ENCODE measurements around the gene POLR2I.
"Not testable (repeated sequence)": the region's sequence is repeated elsewhere in the genome, so short reads cannot be mapped to it uniquely, and the experiment has no call there.

POLR2I gene

DNA sequence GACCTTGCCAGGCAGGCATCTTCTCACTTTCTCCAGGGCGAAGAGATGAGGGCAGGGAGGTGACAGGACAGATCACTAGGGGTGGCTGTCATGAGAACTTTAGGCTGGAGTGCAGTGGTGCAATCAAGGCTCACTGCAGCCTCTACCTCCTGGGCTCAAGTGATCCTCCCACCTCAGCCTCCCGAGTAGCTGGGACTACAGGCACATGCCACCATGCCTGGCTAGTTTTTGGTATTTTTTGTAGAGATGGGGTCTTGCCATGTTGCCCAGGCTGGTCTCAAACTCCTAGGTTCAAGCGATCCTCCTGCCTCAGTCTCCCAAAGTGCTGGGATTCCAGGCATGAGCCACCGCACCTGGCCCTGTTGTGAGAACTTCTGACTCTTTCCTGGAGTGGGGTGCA is 20.2 kb upstream of the POLR2I start:
- in situ Hi-C loops (cut with MboI; ENCODE audit: low sequenced_read_pairs): not testable (repeated sequence)

DNA sequence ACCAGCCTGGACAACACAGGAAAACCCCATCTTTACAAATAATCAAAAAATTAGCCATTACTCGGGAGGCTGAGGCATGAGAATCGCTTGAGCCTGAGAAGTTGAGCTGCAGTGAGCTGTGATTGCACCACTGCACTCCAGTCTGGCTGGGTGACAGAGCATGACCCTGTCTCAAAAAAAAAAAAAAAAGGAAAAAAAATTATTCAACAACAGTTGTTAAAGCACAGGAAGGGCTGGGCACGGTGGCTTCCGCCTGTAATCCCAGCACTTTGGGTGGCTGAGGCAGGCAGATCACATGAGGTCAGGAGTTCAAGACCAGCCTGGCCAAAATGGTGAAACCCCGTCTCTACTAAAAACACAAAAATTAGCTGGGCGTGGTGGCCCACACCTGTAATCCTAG is 16.5 kb upstream of the POLR2I start:
- in situ Hi-C loops (cut with MboI; ENCODE audit: low sequenced_read_pairs): not testable (repeated sequence)

- in situ Hi-C loops (cut with MboI; ENCODE audit: low sequenced_read_pairs): loop anchor here (5.0 kb wide), 1 partner anchor 44 kb away; no protein-coding TSS in a partner anchor
Measured at GRCh38 chr19:36128392-36128736, 13.7 kb upstream of the POLR2I start.

GRCh38 chr19:36125557-36125956 is 10.9 kb upstream of the POLR2I start:
- in situ Hi-C loops (cut with MboI; ENCODE audit: low sequenced_read_pairs): loop anchor here (5.0 kb wide), 1 partner anchor 47 kb away; no protein-coding TSS in a partner anchor

GRCh38 chr19:36121486-36122124 is 6.9 kb upstream of the POLR2I start:
- in situ Hi-C loops (cut with MboI; ENCODE audit: low sequenced_read_pairs): no loop called here

GRCh38 chr19:36120984-36121358 is 6.3 kb upstream of the POLR2I start:
- in situ Hi-C loops (cut with MboI; ENCODE audit: low sequenced_read_pairs): no loop called here

- in situ Hi-C loops (cut with MboI; ENCODE audit: low sequenced_read_pairs): no loop called here
Measured at GRCh38 chr19:36120092-36120983, 5.7 kb upstream of the POLR2I start.

GRCh38 chr19:36116344-36116637 is 1.6 kb upstream of the POLR2I start:
- in situ Hi-C loops (cut with MboI; ENCODE audit: low sequenced_read_pairs): no loop called here

DNA sequence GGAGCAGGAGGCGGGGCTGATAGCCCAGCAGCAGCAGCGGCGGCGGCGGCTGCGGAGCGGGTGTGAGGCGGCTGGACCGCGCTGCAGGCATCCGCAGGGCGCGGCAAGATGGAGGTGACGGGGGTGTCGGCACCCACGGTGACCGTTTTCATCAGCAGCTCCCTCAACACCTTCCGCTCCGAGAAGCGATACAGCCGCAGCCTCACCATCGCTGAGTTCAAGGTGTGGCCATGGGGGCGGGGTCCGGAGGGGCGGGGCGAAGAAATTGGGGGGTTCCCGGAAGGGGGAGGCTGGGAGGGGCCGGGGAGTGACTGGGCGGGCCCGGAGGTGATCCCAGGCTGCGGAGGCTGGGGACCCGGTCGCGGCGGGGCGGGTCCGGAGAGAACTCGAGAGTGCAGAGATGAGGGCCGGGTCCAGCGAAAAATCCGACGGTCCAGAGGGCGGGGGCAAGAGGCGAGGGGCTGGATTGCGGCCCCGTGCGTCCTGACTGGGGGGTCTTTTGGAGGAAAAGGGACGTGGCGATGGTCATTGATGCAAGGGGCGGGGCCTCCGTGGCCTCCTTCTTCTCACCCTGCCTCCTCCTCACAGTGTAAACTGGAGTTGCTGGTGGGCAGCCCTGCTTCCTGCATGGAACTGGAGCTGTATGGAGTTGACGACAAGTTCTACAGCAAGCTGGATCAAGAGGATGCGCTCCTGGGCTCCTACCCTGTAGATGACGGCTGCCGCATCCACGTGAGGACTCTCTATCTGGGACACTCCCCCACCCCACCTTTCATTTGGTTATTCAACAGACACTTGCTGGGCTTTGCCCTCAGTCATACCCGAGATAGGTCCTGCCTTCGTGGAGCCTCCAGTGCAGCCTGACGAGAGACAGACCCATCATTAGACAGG is 1.0 kb upstream of the POLR2I start, which contains the start of gene TBCB:
Gene TBCB (plus strand): TSS at position 16 of the 891 bp plus-strand sequence. CDS start 93 bp downstream, at position 109.
- in situ Hi-C loops (cut with MboI; ENCODE audit: low sequenced_read_pairs): no loop called here

GRCh38 chr19:36113894-36114720 is 568 bp downstream of the POLR2I start:
- in situ Hi-C loops (cut with MboI; ENCODE audit: low sequenced_read_pairs): no loop called here

DNA sequence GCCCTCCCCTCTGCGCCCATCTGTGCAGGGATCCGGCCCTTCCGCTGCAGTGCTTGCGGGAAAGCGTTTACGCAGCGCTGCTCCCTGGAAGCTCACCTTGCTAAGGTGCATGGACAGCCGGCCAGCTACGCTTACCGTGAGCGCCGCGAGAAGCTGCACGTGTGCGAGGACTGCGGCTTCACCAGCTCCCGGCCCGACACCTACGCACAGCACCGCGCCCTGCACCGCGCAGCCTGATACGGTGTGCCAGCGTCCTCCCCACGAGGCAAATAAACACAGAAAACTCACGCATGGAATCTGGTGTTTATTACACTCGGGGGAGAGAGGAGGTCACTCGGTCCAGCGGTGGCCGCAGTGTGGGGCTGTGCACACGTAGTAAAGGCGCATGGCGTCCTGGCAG is 1.2 kb downstream of the POLR2I start:
- in situ Hi-C loops (cut with MboI; ENCODE audit: low sequenced_read_pairs): no loop called here

DNA sequence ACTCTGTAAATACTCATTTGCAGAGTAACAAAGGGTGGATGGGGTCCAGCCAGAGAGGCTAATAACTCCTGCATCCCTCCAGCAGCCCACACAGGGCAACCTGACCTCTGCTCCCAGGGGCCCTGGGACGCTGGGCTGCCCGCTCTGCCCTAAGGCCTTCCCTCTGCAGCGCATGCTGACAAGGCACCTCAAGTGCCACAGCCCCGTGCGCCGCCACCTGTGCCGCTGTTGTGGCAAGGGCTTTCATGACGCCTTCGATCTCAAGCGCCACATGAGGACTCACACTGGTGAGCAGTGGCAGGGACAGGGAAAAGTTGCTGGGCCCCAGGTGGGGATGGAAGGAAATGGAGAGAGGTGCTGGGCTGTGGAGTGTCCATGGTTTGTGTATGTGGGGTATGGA is 2.0 kb downstream of the POLR2I start:
- in situ Hi-C loops (cut with MboI; ENCODE audit: low sequenced_read_pairs): no loop called here

- in situ Hi-C loops (cut with MboI; ENCODE audit: low sequenced_read_pairs): no loop called here
Measured at GRCh38 chr19:36111200-36111539, 3.5 kb downstream of the POLR2I start.

- in situ Hi-C loops (cut with MboI; ENCODE audit: low sequenced_read_pairs): no loop called here
Measured at GRCh38 chr19:36110487-36111199, 4.0 kb downstream of the POLR2I start, which contains the start of gene OVOL3. Gene OVOL3 (plus strand): TSS chr19:36111143. CDS start chr19:36111203, 60 bp downstream.

DNA sequence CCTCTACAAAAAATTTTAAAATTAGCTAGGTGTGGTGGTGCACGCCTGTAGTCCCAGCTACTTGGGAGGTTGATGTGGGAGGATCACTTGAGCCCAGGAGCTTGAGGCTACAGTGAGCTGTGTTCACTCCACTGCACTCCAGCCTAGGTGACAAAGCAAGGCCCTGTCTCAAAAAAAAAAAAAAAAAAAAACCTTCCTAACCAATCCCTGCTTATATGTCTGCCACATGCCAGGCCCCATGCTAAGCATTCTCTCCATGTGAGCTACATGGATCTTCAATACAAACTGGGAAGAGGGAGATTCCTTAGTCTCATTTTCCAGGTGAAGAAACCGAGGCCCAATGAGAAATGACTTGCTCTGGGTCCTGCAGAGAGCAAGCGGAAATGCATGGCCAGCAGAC is 6.0 kb downstream of the POLR2I start:
- in situ Hi-C loops (cut with MboI; ENCODE audit: low sequenced_read_pairs): no loop called here

DNA sequence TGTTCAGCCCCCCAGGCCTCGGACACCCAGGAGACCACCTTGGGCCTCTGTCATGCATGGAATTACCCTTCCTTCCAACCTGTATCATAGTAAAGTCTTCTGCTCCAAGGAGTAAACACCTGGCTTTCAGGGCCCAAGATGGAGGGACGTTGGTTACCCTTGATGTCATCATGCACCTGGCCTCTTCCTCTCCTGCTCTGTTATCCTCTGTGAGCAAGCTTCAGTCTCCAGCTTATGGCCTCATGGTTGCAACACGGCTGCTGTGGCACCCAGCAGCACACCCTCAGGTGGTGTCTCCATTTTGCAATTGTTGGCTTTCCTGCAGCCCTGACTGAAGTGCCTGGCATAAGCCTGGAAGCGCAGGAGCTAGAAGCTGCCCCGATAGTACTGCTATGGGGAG is 7.7 kb downstream of the POLR2I start:
- in situ Hi-C loops (cut with MboI; ENCODE audit: low sequenced_read_pairs): no loop called here

- in situ Hi-C loops (cut with MboI; ENCODE audit: low sequenced_read_pairs): no loop called here
Measured at GRCh38 chr19:36106441-36106840, 8.2 kb downstream of the POLR2I start.

DNA sequence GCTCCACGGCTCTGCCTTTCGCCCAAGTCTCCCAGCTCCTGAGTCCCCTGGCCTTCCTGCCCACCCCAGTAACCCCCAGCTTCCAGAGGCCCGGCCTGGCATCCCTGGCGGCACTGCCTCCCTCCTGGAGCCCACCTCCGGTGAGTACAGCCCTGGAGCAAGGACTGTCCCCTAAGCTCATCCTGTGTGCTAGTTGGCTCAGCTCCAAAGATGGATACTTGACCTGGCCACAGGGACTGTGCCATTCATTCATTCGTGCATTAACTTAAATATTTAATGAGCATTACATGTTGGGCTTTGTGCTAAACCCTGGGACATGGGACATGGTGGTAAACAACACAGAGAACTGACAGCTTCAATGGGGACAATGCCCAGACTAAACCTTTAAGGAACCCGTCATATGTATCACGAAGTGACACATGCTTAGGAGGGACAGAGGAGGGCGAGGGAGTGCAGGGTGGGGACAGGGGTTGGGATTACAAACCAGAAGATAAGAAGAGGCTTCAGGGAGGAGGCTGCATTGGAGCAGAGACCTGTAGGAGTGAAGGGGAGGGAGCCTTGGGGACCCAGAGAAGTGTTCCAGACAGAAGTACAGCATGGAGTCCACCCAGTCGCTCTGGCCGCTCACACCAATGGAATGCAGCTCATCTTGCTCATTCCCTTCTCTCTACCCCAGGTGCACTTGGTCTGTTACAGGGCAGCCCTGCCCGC is 10.7 kb downstream of the POLR2I start:
- in situ Hi-C loops (cut with MboI; ENCODE audit: low sequenced_read_pairs): no loop called here

DNA sequence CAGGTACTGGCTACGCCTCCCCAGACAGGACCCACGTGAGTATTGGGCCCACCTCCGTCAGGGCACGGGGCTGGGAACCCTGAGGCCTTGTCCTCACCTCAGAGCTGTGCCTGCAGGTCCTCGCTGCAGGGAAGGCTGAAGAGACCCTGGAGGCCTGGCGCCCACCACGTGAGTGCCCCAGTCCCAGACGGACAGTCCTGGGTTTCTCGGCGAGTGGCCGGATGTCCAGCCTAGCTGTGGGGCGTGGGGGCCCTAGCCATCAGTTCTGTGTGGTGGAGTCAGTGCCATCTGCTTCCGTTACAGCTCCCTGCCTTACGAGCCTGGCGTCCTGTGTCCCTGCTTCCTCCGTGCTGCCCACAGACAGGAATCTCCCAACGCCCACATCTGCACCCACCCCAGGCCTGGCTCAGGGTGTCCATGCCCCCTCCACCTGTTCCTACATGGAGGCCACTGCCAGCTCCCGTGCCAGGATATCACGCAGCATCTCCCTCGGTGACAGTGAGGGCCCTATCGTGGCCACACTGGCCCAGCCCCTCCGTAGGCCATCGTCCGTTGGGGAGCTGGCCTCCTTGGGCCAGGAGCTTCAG is 11.5 kb downstream of the POLR2I start:
- in situ Hi-C loops (cut with MboI; ENCODE audit: low sequenced_read_pairs): no loop called here
